Bronchial epithelial cell (primary cell): ENCODE data around the gene SDR39U1. TPM values are rescaled to one million over a fixed set of nuclear protein-coding genes. Genes with fewer than 3 reads are reported as not detected.

Source experiments
- DNase-seq: peaks from one replicate; pipeline ENCODE4 v3.0.0-alpha.2; 2010; ENCODE audit warnings: low read depth
- FAIRE-seq: peaks from 2 replicates; lab custom pipeline; 2011; peaks lifted over from hg19 to GRCh38; lab: Jason Lieb, UNC
- H3K27me3 ChIP-seq: 2 replicates; pipeline ENCODE4 v1.5.1; 2011; ENCODE audit warnings: low read length; ENCODE audit not compliant: control insufficient read depth, insufficient read depth
- H3K36me3 ChIP-seq: 2 replicates; pipeline ENCODE4 v1.5.1; 2011; ENCODE audit warnings: low read length; ENCODE audit not compliant: control insufficient read depth, insufficient read depth
- H3K4me3 ChIP-seq: 2 replicates; pipeline ENCODE4 v1.5.1; 2011; ENCODE audit warnings: mild to moderate bottlenecking, low read depth, low read length, control low read depth
- total RNA-seq: library from RNA; depleted of rRNA; stranded (reverse); fragments of >200 nt; gene quantifications from 2 replicates; pipeline ENCODE4 v1.2.1, GENCODE V29; 2014
- TF ChIP-seq, protein P1 (sequence below): IDR thresholded peaks from 2 replicates; pipeline ENCODE4 v1.5.1; 2011; ENCODE audit warnings: mild to moderate bottlenecking, moderate library complexity, low read length, control low read depth, inconsistent platforms; ENCODE audit not compliant: insufficient read depth, severe bottlenecking

The SDR39U1 gene
- total RNA-seq, 1 donor from 2014 or later, result 8.2 TPM

DNA sequence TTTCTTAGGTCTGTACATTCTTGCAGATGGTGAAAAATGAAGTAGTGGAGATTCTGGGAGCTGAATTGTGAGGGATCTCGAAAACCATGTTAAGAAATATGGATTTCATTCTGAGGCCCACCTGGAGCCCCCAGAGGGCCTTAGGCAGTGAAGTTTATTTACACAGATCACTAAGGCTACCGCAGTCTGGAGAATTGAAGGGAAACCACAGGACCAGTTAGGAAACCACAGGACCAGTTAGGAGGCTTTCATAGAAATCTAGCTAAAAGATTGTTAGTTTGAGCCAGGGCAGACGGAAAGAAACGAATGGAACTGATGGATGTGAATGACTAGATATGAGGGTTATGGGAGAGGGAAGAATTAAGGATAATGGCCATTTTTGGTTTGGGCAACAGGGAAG lies 20.3 kb downstream of the SDR39U1 start:
- TF ChIP-seq, protein P1, sequence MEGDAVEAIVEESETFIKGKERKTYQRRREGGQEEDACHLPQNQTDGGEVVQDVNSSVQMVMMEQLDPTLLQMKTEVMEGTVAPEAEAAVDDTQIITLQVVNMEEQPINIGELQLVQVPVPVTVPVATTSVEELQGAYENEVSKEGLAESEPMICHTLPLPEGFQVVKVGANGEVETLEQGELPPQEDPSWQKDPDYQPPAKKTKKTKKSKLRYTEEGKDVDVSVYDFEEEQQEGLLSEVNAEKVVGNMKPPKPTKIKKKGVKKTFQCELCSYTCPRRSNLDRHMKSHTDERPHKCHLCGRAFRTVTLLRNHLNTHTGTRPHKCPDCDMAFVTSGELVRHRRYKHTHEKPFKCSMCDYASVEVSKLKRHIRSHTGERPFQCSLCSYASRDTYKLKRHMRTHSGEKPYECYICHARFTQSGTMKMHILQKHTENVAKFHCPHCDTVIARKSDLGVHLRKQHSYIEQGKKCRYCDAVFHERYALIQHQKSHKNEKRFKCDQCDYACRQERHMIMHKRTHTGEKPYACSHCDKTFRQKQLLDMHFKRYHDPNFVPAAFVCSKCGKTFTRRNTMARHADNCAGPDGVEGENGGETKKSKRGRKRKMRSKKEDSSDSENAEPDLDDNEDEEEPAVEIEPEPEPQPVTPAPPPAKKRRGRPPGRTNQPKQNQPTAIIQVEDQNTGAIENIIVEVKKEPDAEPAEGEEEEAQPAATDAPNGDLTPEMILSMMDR, result no peak
- no peak for FAIRE-seq
- H3K36me3 ChIP-seq, result no peaks in the 10 kb centered on the region
- no peak for DNase-seq
- no peaks in the 10 kb centered on the region for H3K27me3 ChIP-seq
- H3K4me3 ChIP-seq, result no peak overlapping the region

DNA sequence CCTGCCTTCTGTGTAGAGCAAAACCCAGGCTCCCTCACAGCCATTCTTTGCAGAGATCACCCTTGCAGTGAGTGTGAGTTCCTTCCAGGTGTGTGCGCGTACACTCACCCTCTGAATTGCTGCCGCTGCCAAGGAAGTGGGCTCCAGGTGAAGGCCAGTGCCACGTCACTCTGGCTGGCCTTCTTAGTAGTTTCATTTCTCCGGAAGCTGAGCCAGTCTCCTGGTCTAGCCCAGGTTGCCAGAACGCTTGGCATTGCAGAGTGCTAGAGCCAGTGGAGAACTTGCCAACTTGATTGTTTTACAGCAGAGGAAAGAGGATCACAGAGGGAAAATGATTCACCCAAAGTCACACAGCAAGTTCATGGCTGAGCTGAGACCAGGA lies 24.1 kb downstream of the SDR39U1 start:
- FAIRE-seq (peak; percentile 98), DNase-seq (peak; percentile 95)
- H3K36me3 ChIP-seq, result peaks cover 8% of the 10 kb centered on the region
- H3K4me3 ChIP-seq, result no peak overlapping the region
- no peaks in the 10 kb centered on the region for H3K27me3 ChIP-seq
- TF ChIP-seq, protein P1, result no peak

DNA sequence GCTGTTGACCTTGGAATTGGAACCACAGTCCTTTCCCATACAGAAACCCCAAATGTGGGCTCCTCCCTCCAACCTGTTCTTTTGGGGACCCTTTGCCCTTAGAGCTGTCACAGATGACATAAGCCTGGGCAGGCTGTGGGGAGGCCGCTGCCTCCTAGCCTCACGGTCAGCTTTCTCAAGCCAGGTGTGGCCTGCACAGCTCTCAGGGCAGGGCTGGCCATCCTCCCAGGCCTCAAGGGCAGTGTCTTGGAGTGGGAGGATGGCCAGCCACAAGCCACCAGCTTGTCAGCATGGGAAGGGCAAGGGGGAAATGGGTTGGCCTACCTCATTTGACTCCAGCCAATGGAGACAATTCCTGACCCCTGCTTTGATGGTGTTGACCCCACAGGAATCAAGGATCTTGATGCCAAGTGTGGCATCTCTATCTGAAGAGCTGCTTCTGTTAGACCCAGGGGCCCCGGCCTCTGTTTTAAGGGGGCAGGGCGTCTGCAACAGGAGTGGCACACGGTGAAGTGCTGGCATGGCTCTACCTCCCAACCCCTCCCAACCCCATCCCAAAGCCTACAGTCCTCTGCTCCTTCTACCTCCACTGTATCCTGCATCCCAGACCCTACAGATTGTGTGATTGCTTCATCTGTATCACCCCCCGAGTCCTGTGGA lies 24.6 kb downstream of the SDR39U1 start:
- Histone ChIP-seq H3K4me3 (no peak overlapping the region), H3K36me3 (peaks cover 10% of the 10 kb centered on the region), H3K27me3 (no peaks in the 10 kb centered on the region)
- TF ChIP-seq, protein P1, result no peak
- no peak for FAIRE-seq
- DNase-seq, result no peak

DNA sequence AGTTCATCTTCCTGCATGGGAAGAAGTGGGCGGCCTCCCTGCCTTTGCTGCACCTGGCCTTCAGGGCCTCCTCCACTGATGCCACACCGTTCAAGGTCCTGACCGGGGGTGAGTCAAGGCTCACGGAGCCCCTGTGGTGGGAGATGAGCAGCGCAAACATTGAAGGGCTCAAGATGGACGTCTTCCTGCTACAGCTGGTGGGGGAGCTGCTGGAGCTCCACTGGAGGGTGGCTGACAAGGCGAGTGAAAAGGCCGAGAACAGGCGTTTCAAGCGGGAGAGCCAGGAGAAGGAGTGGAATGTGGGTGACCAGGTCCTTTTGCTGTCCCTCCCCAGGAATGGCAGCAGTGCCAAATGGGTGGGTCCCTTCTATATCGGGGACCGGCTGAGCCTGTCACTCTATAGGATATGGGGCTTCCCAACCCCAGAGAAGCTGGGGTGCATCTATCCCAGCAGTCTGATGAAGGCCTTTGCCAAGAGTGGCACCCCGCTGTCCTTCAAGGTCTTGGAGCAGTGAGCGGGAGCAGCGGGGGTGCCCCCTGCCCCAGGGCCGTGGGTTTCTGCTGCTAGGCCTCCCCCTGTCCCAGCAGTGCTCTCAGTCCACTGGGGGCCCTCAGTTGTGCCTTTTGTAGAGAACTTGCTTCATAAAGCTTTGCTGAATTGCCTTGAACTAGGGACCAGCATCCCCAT lies 25.5 kb downstream of the SDR39U1 start:
- H3K36me3 ChIP-seq, result peaks cover 10% of the 10 kb centered on the region
- DNase-seq (no peak), FAIRE-seq (no peak)
- no peaks in the 10 kb centered on the region for H3K27me3 ChIP-seq
- no peak overlapping the region for H3K4me3 ChIP-seq
- TF ChIP-seq, protein P1, result no peak

DNA sequence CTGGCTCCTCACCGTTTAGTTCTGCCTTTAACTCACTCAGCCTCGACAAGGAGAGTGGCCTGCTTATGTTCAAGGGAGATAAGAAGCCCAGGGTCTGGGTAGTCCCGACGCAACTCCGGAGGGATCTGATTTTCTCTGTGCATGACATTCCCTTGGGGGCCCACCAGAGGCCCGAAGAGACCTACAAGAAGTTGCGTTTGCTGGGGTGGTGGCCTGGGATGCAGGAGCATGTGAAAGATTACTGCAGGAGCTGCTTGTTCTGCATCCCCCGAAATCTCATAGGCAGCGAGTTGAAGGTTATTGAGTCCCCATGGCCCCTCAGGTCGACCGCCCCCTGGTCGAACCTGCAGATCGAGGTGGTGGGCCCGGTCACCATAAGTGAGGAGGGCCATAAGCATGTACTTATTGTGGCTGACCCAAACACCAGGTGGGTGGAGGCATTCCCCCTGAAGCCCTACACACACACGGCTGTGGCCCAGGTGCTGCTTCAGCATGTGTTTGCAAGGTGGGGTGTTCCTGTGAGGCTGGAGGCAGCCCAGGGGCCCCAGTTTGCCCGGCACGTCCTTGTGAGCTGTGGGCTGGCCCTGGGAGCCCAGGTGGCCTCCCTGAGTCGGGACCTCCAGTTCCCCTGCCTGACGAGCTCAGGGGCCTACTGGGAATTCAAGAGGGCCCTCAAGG lies 26.2 kb downstream of the SDR39U1 start:
- DNase-seq (no peak), FAIRE-seq (peak; percentile 75)
- H3K36me3 ChIP-seq, result peaks cover 10% of the 10 kb centered on the region
- H3K4me3 ChIP-seq, result no peak overlapping the region
- no peaks in the 10 kb centered on the region for H3K27me3 ChIP-seq
- TF ChIP-seq, protein P1, result no peak
